Esophagus squamous epithelium (tissue), 4 donors: Measurements from ENCODE around the gene PCOLCE2.

ENCODE experiments used
- POLR2A ChIP-seq, 4 donors: fragments of 450-650 bp; IDR thresholded peaks; one replicate each; pipeline ENCODE4 v1.6.1; 2017; ENCODE audit warnings: antibody characterized with exemption in 4 of 4, mild to moderate bottlenecking in 4 of 4, moderate library complexity in 3 of 4
- TF ChIP-seq, protein P1 (sequence below), 6 experiments: fragments of 450-650 bp in 4 of 6; fragments of 200-600 bp in 2 of 6; sonication (generic) in 2 of 6; IDR thresholded peaks; one replicate each; pipeline ENCODE4 v1.5.1; 2016 to 2019; ENCODE audit warnings: antibody characterized with exemption in 6 of 6, mild to moderate bottlenecking in 4 of 6, moderate library complexity in 4 of 6

DNA sequence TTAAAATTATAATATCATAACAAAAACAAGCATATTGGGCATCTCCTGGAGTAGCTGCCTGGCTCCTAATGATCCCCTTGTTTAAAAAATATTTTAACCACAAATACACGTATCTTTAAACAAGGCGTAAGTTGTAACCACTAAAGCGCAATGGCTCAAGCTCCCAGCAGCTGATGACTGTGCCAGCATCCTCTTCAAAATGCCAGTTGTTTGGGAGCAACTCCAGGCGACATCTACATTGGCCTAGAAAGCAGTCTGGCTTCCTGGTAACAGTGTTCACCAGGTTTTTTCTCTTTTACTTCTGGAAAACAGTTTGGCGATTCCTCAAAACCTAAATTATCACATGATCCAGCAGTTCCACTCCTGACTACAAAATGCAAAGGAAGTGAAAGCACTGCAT is 13.8 kb downstream of the PCOLCE2 start:
- TF ChIP-seq, protein P1, sequence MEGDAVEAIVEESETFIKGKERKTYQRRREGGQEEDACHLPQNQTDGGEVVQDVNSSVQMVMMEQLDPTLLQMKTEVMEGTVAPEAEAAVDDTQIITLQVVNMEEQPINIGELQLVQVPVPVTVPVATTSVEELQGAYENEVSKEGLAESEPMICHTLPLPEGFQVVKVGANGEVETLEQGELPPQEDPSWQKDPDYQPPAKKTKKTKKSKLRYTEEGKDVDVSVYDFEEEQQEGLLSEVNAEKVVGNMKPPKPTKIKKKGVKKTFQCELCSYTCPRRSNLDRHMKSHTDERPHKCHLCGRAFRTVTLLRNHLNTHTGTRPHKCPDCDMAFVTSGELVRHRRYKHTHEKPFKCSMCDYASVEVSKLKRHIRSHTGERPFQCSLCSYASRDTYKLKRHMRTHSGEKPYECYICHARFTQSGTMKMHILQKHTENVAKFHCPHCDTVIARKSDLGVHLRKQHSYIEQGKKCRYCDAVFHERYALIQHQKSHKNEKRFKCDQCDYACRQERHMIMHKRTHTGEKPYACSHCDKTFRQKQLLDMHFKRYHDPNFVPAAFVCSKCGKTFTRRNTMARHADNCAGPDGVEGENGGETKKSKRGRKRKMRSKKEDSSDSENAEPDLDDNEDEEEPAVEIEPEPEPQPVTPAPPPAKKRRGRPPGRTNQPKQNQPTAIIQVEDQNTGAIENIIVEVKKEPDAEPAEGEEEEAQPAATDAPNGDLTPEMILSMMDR (IDR thresholded peaks at IDR 0.05), result no peak
- TF ChIP-seq POLR2A (IDR thresholded peaks at IDR 0.05), result no peak
